Measurements from ENCODE around the gene HIPK1. TPM values are rescaled to one million over a fixed set of nuclear protein-coding genes. Genes with fewer than 3 reads are reported as not detected.
A peak's percentile ranks its signal among the peaks of the same experiment; 100 is the strongest.

HIPK1 gene
- total and polyA plus RNA-seq, 2 of the 13 experiments (the other 11 are each of a cell fraction or from before 2014, with no cell fraction given): 20.8 to 33.4 TPM

- no peak for TF ChIP-seq ZBTB40 (IDR thresholded peaks at IDR 0.05)
- TF ChIP-seq ZBTB40 (CRISPR knock-in tag; IDR thresholded peaks at IDR 0.05): no peak
- TF ChIP-seq POLR2A (IDR thresholded peaks at IDR 0.05; ENCODE audit: insufficient read depth in 1 of 2, low read depth in 2 of 2, low read length in 2 of 2): peak in 1 of 2 experiments; percentile 24; a peak in 1 of 4 replicates
- no peak for TF ChIP-seq USF2 (IDR thresholded peaks at IDR 0.05; ENCODE audit: low read depth, low read length)
- TF ChIP-seq USF2 (CRISPR knock-in tag; IDR thresholded peaks at IDR 0.05; ENCODE audit: borderline replicate concordance): no peak
- no peak for TF ChIP-seq ZKSCAN1 (IDR thresholded peaks at IDR 0.05; ENCODE audit: low read length)
- peak; percentile 26 for TF ChIP-seq STAG1 (CRISPR knock-in tag; IDR thresholded peaks at IDR 0.05)
- peak; percentile 27; the same call in 1 of the 2 replicates for TF ChIP-seq MXD3 (CRISPR knock-in tag; IDR thresholded peaks at IDR 0.05)
- TF ChIP-seq ZNF770 (CRISPR knock-in tag; IDR thresholded peaks at IDR 0.05): no peak; the same call in 1 of the 2 replicates
- no peak for TF ChIP-seq ZNF496 (CRISPR knock-in tag; IDR thresholded peaks at IDR 0.05; ENCODE audit: insufficient replicate concordance)
- no peak for TF ChIP-seq ZNF615 (CRISPR knock-in tag; IDR thresholded peaks at IDR 0.05; ENCODE audit: borderline replicate concordance)
- no peak for TF ChIP-seq CBFB (CRISPR knock-in tag; IDR thresholded peaks at IDR 0.05)
- TF ChIP-seq SRF (IDR thresholded peaks at IDR 0.05; ENCODE audit: low read depth, low read length): no peak
- peak; percentile 2 for TF ChIP-seq ASH2L (IDR thresholded peaks at IDR 0.05; ENCODE audit: insufficient read length, low read depth, low read length)
- TF ChIP-seq ZFP90 (CRISPR knock-in tag; IDR thresholded peaks at IDR 0.05; ENCODE audit: borderline replicate concordance): no peak; the same call in 1 of the 2 replicates
- peak; percentile 67 for TF ChIP-seq PTBP1 (IDR thresholded peaks at IDR 0.05; ENCODE audit: low read depth, low read length, poor library complexity, severe bottlenecking)
Observed at GRCh38 chr1:113929750-113930498, 800 bp downstream of the HIPK1 start (continued).
